Prostate gland (tissue), 2 donors: Measurements from ENCODE around the gene OPRM1. TPM values are rescaled to one million over a fixed set of nuclear protein-coding genes. Genes with fewer than 3 reads are reported as not detected.
A peak's percentile ranks its signal among the peaks of the same experiment; 100 is the strongest.

ENCODE experiments used
- DNase-seq: peaks from one replicate; pipeline ENCODE4 v3.0.0-alpha.2; 2019; ENCODE audit warnings: low spot score
- H3K27ac ChIP-seq, 2 donors: fragments of 200-600 bp; sonication (generic); 2 replicates each; pipeline ENCODE4 v1.5.1; 2017 to 2019
- H3K27me3 ChIP-seq: fragments of 200-600 bp; sonication (generic); replicated peaks from 2 replicates; pipeline ENCODE4 v1.5.1; 2019; ENCODE audit not compliant: insufficient read depth
- H3K36me3 ChIP-seq, 2 donors: fragments of 200-600 bp; sonication (generic); 1 replicate in 1 of 2; 2 replicates in 1 of 2; pipeline versions ENCODE4 v1.5.1 to v1.8.1; 2017 to 2019
- H3K4me1 ChIP-seq: fragments of 200-600 bp; sonication (generic); replicated peaks from 2 replicates; pipeline ENCODE4 v1.5.1; 2019
- H3K4me3 ChIP-seq, 2 donors: fragments of 200-600 bp; sonication (generic); 2 replicates each; pipeline ENCODE4 v1.5.1; 2017 to 2019
- H3K9me3 ChIP-seq: fragments of 200-600 bp; sonication (generic); 2 replicates; pipeline ENCODE4 v1.5.1; 2017
- CTCF ChIP-seq, 4 experiments: fragments of 200-600 bp in 2 of 4; fragments of 450-650 bp in 2 of 4; sonication (generic) in 2 of 4; IDR thresholded peaks; 1 replicate in 3 of 4; 2 replicates in 1 of 4; pipeline ENCODE4 v1.5.1; 2016 to 2019; ENCODE audit warnings: antibody characterized with exemption in 4 of 4, mild to moderate bottlenecking in 2 of 4, moderate library complexity in 2 of 4
- POLR2A ChIP-seq: fragments of 450-650 bp; IDR thresholded peaks from one replicate; pipeline ENCODE4 v1.6.1; 2016; ENCODE audit warnings: antibody characterized with exemption, mild to moderate bottlenecking
- POLR2AphosphoS5 ChIP-seq: sonication (generic); formaldehyde crosslinking; IDR thresholded peaks from one replicate; pipeline ENCODE4 v1.6.1; 2017; ENCODE audit warnings: antibody characterized with exemption
- WGBS: methylation state at CpG from one replicate; pipeline ENCODE4 v1.1.5; 2018; 5-methylcytosine and 5-hydroxymethylcytosine counted together
- intact Hi-C: fragments of 100-400 bp; cut with DNase I; formaldehyde crosslinking; loops from one replicate; pipeline ENCODE4 v1.14.2; 2022
- total RNA-seq, 2 donors: library from RNA; depleted of rRNA; stranded (reverse); fragments of >200 nt; gene quantifications; one replicate each; pipeline ENCODE4 v1.1.0, GENCODE V29; 2016

OPRM1 gene
- total RNA-seq, 2 donors from 2014 or later, result not detected

GRCh38 chr6:154246723-154247118, 207.7 kb downstream of the OPRM1 start:
- no peaks in the 10 kb centered on the region for H3K9me3 ChIP-seq
- 91% methylated on average over 7 of the region's 7 CpGs for WGBS
- H3K27ac ChIP-seq, result no peak overlapping the region
- H3K4me3 ChIP-seq, result no peak overlapping the region
- no peaks in the 10 kb centered on the region for H3K36me3 ChIP-seq
- no peaks in the 10 kb centered on the region for H3K27me3 ChIP-seq
- no peak for DNase-seq
- TF ChIP-seq CTCF (IDR thresholded peaks at IDR 0.05), result no peak
- TF ChIP-seq POLR2AphosphoS5, result no peak
- TF ChIP-seq POLR2A, result no peak
- no peaks in the 10 kb centered on the region for H3K4me1 ChIP-seq
- intact Hi-C loops, result no loop called here

GRCh38 chr6:154247119-154247861, 208.2 kb downstream of the OPRM1 start:
- no peaks in the 10 kb centered on the region for H3K9me3 ChIP-seq

GRCh38 chr6:154249499-154250298, 210.7 kb downstream of the OPRM1 start:
- no peak for TF ChIP-seq CTCF (IDR thresholded peaks at IDR 0.05)
- no peak for TF ChIP-seq POLR2AphosphoS5
- no peak for TF ChIP-seq POLR2A
- Histone ChIP-seq H3K4me1 (no peaks in the 10 kb centered on the region), H3K4me3 (no peak overlapping the region), H3K27me3 (no peaks in the 10 kb centered on the region), H3K27ac (peak overlapping the region in 1 of 2 donors; percentile 3), H3K9me3 (no peaks in the 10 kb centered on the region), H3K36me3 (no peaks in the 10 kb centered on the region)
- intact Hi-C loops, result no loop called here
- WGBS, result 71% methylated on average over 8 of the region's 8 CpGs
- no peak for DNase-seq

More at GRCh38 chr6:154247119-154247861, 208.2 kb downstream of the OPRM1 start:
- no peak for DNase-seq
- Histone ChIP-seq H3K4me1 (no peaks in the 10 kb centered on the region), H3K27me3 (no peaks in the 10 kb centered on the region), H3K4me3 (no peak overlapping the region), H3K36me3 (no peaks in the 10 kb centered on the region), H3K27ac (no peak overlapping the region)
- intact Hi-C loops, result no loop called here
- no peak for TF ChIP-seq POLR2A
- no peak for TF ChIP-seq CTCF (IDR thresholded peaks at IDR 0.05)
- TF ChIP-seq POLR2AphosphoS5, result no peak
- 46% methylated on average over 12 of the region's 12 CpGs for WGBS

GRCh38 chr6:154251116-154251515, 212.1 kb downstream of the OPRM1 start:
- H3K9me3 ChIP-seq, result no peaks in the 10 kb centered on the region
- H3K36me3 ChIP-seq, result no peaks in the 10 kb centered on the region
- H3K4me3 ChIP-seq, result no peak overlapping the region
- TF ChIP-seq POLR2A (no peak), POLR2AphosphoS5 (no peak)
- 85% methylated on average over 4 of the region's 4 CpGs for WGBS
- no peaks in the 10 kb centered on the region for H3K4me1 ChIP-seq
- no peak for DNase-seq
- H3K27me3 ChIP-seq, result no peaks in the 10 kb centered on the region
- no peak overlapping the region for H3K27ac ChIP-seq
- intact Hi-C loops, result no loop called here

GRCh38 chr6:154252678-154253077, 213.6 kb downstream of the OPRM1 start:
- H3K9me3 ChIP-seq, result no peaks in the 10 kb centered on the region
- H3K4me3 ChIP-seq, result no peak overlapping the region
- no peak overlapping the region for H3K27ac ChIP-seq
- H3K4me1 ChIP-seq, result no peaks in the 10 kb centered on the region
- H3K27me3 ChIP-seq, result no peaks in the 10 kb centered on the region
- DNase-seq, result no peak
- TF ChIP-seq POLR2A (no peak), POLR2AphosphoS5 (no peak), CTCF (IDR thresholded peaks at IDR 0.05) (no peak)
- no peaks in the 10 kb centered on the region for H3K36me3 ChIP-seq
- 51% methylated on average over 3 of the region's 3 CpGs for WGBS
- intact Hi-C loops, result no loop called here
